Glutamatergic neuron (in vitro differentiated cells): ENCODE measurements around the gene LHX6. TPM values are rescaled to one million over a fixed set of nuclear protein-coding genes. Genes with fewer than 3 reads are reported as not detected.
A peak's percentile ranks its signal among the peaks of the same experiment; 100 is the strongest.

ENCODE experiments used
- DNase-seq: peaks from one replicate; pipeline ENCODE4 v3.0.0; 2022
- H3K27ac Mint-ChIP-seq: one replicate; pipeline ENCODE4 v1.8.0; 2020; ENCODE audit warnings: mild to moderate bottlenecking, mixed read lengths, inconsistent platforms; ENCODE audit not compliant: unreplicated experiment
- H3K27me3 Mint-ChIP-seq: one replicate; pipeline ENCODE4 v1.8.0; 2020; ENCODE audit warnings: mild to moderate bottlenecking, moderate library complexity, mixed read lengths, inconsistent platforms; ENCODE audit not compliant: unreplicated experiment
- H3K36me3 Mint-ChIP-seq: one replicate; pipeline ENCODE4 v1.8.0; 2020; ENCODE audit warnings: mild to moderate bottlenecking, mixed read lengths, inconsistent platforms; ENCODE audit not compliant: unreplicated experiment
- H3K4me1 Mint-ChIP-seq: one replicate; pipeline ENCODE4 v1.8.0; 2020; ENCODE audit warnings: mild to moderate bottlenecking, low read depth, mixed read lengths, inconsistent platforms; ENCODE audit not compliant: unreplicated experiment
- H3K4me3 Mint-ChIP-seq: one replicate; pipeline ENCODE4 v1.8.0; 2020; ENCODE audit warnings: mild to moderate bottlenecking, mixed read lengths, inconsistent platforms; ENCODE audit not compliant: unreplicated experiment
- H3K9me3 Mint-ChIP-seq: one replicate; pipeline ENCODE4 v1.8.0; 2020; ENCODE audit warnings: mild to moderate bottlenecking, moderate library complexity, mixed read lengths, inconsistent platforms; ENCODE audit not compliant: unreplicated experiment
- total RNA-seq: library from RNA; stranded (reverse); fragmentation: NEBNext Ultra II Directional; extraction: Animal tissue kit (Norgen Biotek cat#: 25700); gene quantifications from one replicate; pipeline ENCODE4 v1.2.1, GENCODE V29; 2021; ENCODE audit not compliant: unreplicated experiment
- TF ChIP-seq, protein P1 (sequence below): fragments of 200-600 bp; sonication (generic); IDR thresholded peaks from one replicate; pipeline ENCODE4 v1.5.0; 2021; ENCODE audit not compliant: partially characterized antibody, unreplicated experiment

The LHX6 gene
- total RNA-seq, 1 donor from 2014 or later = 2.8 TPM

DNA sequence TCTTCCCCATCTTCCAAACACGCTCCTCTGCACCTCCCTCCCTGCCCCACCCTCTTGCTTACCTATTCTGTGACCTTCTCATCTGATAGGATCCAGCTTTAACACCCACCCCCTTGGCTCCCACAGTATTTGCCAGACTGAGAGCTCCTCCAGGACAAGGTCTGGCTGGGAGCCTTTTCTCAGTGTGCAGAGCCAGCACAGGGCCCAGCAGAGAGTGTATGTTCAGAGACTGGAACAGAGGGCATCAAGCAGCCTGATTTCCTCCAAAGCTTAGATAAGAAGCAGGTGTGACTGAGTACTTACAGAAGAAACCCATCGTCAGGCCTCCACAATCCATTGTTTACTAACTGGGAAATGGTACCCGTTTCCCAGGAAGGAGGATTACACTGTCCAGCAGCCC lies 26.6 kb downstream of the LHX6 start:
- DNase-seq = no peak
- Mint-ChIP-seq H3K36me3 (no peaks in the 10 kb centered on the region), H3K9me3 (no peaks in the 10 kb centered on the region), H3K27ac (no peak overlapping the region), H3K4me3 (no peak overlapping the region), H3K4me1 (peaks cover 8% of the 10 kb centered on the region), H3K27me3 (peaks cover 2% of the 10 kb centered on the region)
- TF ChIP-seq, protein P1, sequence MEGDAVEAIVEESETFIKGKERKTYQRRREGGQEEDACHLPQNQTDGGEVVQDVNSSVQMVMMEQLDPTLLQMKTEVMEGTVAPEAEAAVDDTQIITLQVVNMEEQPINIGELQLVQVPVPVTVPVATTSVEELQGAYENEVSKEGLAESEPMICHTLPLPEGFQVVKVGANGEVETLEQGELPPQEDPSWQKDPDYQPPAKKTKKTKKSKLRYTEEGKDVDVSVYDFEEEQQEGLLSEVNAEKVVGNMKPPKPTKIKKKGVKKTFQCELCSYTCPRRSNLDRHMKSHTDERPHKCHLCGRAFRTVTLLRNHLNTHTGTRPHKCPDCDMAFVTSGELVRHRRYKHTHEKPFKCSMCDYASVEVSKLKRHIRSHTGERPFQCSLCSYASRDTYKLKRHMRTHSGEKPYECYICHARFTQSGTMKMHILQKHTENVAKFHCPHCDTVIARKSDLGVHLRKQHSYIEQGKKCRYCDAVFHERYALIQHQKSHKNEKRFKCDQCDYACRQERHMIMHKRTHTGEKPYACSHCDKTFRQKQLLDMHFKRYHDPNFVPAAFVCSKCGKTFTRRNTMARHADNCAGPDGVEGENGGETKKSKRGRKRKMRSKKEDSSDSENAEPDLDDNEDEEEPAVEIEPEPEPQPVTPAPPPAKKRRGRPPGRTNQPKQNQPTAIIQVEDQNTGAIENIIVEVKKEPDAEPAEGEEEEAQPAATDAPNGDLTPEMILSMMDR = no peak

DNA sequence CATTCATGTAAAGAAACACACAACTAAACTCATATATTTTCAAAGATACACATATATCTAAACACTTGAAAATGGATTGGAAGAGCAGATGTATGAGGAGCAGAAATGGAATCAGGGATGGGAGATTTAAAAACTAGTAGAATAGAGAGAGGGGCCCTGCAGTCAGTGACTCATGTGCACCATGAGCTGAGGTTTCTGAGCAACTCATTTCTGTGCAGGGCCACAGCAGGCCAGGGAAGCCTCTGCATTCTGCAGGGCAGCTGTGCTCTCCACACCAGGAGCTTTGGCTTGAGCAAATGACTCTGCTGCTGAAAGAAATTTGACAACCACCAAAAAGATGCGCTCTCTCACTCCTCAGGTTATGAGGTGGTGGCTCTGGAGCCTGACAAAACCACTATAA lies 27.1 kb downstream of the LHX6 start:
- Mint-ChIP-seq H3K27ac (no peak overlapping the region), H3K27me3 (no peaks in the 10 kb centered on the region), H3K4me1 (peaks cover 10% of the 10 kb centered on the region), H3K4me3 (no peak overlapping the region), H3K9me3 (no peaks in the 10 kb centered on the region), H3K36me3 (no peaks in the 10 kb centered on the region)
- TF ChIP-seq, protein P1 = no peak
- no peak for DNase-seq

DNA sequence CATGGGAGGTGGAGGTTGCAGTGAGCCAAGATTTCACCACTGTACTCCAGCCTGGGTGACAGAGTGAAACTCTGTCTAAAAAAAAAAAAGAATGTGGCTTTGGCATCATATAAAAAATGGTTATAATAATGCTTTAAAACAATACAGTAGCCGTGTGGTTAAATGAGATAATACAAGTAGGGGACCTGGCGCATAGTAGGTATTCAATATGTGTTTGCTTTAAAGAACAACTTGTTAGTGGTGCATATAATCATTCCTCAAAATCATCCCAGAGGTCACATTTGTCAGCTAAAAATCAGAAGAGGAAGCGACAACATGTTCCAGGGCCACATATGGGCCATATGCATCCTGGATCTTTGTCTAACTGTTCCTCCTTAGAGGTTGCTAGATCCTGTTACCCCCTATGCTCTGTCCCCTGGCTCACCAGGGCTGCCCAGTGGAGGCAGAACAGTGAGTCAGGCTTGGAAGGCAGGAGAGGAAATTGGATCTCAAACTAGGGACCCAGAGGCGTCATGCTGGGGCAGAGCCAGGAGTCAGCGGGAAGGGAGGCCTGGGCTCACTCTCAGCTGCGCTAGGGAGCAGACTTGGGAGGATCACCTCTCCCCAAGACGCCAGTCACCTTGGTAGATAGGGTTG lies 27.7 kb downstream of the LHX6 start:
- Mint-ChIP-seq H3K4me3 (no peak overlapping the region), H3K36me3 (no peaks in the 10 kb centered on the region), H3K4me1 (peaks cover 10% of the 10 kb centered on the region), H3K9me3 (no peaks in the 10 kb centered on the region), H3K27me3 (no peaks in the 10 kb centered on the region), H3K27ac (no peak overlapping the region)
- TF ChIP-seq, protein P1 = no peak
- no peak for DNase-seq

DNA sequence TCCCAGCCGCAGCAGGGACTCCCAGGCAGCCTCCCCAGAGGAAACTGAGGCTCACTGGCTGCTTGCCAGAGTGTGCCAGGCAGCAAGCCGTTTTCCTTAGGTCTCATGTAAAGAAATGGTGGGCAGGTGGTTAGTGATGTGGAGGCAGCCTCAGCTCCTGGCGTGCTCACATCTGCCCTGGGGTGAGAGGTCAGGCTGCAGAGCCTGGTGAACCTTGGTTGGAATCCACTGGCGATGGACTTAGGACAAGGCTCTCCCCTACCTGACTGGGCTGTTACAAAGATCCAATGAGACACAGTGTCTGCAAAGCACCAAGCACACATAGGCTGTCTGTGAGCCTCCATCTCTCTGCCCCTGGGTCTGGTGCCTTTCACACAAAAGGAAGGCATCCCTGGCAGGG lies 30.9 kb downstream of the LHX6 start:
- no peaks in the 10 kb centered on the region for H3K9me3 Mint-ChIP-seq
- H3K36me3 Mint-ChIP-seq = no peaks in the 10 kb centered on the region
- DNase-seq = no peak
- H3K4me1 Mint-ChIP-seq = peaks cover 10% of the 10 kb centered on the region
- H3K27me3 Mint-ChIP-seq = no peaks in the 10 kb centered on the region
- H3K4me3 Mint-ChIP-seq = no peak overlapping the region
- no peak overlapping the region for H3K27ac Mint-ChIP-seq
- TF ChIP-seq, protein P1 = no peak

DNA sequence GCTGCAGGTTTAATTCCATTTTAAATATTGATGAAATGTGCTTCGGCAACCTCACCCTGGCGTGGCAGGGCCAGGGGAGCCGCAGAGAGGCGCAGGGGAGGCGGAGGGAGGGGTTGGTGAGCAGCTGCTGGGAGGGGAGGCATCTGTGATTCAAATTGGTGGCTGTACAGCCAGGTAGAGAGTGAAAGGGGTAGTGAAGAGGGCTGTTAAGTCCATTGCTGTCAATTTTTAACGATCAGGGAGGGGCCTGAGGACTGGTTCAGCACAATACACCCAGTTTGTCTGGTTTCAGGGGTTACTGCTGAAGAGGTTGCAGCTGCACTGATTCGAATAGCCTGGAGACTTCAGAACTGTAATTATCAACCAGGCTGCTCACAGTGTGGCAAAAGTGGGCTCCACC lies 31.3 kb downstream of the LHX6 start:
- Mint-ChIP-seq H3K4me1 (peaks cover 10% of the 10 kb centered on the region), H3K4me3 (no peak overlapping the region), H3K27ac (no peak overlapping the region), H3K9me3 (no peaks in the 10 kb centered on the region), H3K36me3 (no peaks in the 10 kb centered on the region), H3K27me3 (no peaks in the 10 kb centered on the region)
- TF ChIP-seq, protein P1 = no peak
- DNase-seq = peak; percentile 51
